ENCODE results near the gene FEN1.

GRCh38 chr11:61834278-61835048, 41.8 kb downstream of the FEN1 start:
- TF ChIP-seq YY1 (IDR thresholded peaks at IDR 0.05; ENCODE audit: extremely low read depth, insufficient replicate concordance, low read depth, low read length) (no peak), ZFX (IDR thresholded peaks at IDR 0.05) (no peak), CTCF (IDR thresholded peaks at IDR 0.05 in 2 of 3, conservative IDR thresholded peaks at IDR 0.05 in 1 of 3; ENCODE audit: borderline replicate concordance in 1 of 3, insufficient read depth in 1 of 3, low read depth in 2 of 3, low read length in 2 of 3) (no peak), POLR2AphosphoS5 (IDR thresholded peaks at IDR 0.05; ENCODE audit: low read depth, low read length) (no peak), POLR2A (IDR thresholded peaks at IDR 0.05; ENCODE audit: borderline replicate concordance, extremely low read depth, insufficient read depth, insufficient read length) (no peak), REST (IDR thresholded peaks at IDR 0.05; ENCODE audit: low read depth) (no peak)

Measured in HCT116 (cell line).